ENCODE results near the gene HMCN1.
"Not testable (repeated sequence)": the region's sequence is repeated elsewhere in the genome, so short reads cannot be mapped to it uniquely, and the experiment has no call there.

- TF ChIP-seq CTCF (IDR thresholded peaks at IDR 0.05); ZFX (IDR thresholded peaks at IDR 0.05; ENCODE audit: borderline replicate concordance): not testable (repeated sequence)
These were observed 428.7 kb downstream of the HMCN1 start for GRCh38 chr1:186162895-186163294.

All from 22Rv1 (cell line).